Stimulated activated naive CD4-positive, alpha-beta T cell (primary cell): Measurements from ENCODE around the gene PI4K2B.
"Not testable (repeated sequence)": the region's sequence is repeated elsewhere in the genome, so short reads cannot be mapped to it uniquely, and the experiment has no call there.

Experiments used
- DNase-seq, 6 experiments: peaks; one replicate each; lab custom pipeline; 2025; lab: John Stamatoyannopoulos, UW

The PI4K2B gene

DNA sequence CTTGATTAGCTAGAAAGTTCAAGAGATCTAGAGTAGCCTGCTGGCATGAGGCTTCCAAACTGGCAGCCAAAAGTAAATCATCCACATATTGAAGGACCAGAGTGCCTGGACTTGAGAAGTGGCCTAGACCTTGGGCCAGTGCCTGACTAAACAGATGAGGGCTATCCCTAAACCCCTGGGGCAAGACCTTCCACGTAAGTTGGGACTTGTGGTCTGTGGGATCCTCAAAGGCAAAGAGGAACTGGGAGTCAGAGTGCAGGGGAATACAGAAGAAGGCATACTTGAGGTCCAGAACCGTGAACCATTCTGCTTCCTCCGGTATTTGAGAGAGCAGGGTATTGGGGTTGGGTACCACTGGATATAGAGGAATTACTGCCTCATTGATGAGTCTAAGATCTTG is 8.4 kb downstream of the PI4K2B start:
- DNase-seq: not testable (repeated sequence)

DNA sequence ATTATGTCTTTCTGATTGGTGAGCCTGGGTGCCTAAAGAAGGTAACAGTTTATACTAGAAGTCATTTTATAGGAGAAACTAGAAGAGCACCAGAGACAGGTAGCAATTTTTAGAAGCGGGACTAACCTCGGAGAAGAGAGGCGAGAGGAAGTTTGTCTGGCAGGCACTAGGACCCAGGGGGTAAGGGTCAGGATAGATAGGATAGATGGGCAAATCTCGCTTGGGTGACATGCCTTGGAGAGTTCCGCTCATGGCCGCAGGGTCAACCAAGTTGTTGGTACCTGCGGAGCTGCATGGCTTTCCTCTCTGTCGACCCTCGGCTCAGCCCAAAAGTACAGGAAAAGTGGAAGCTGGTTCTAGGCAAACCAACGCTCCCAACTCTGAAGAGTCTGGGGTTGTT is 11.3 kb downstream of the PI4K2B start:
- no peak for DNase-seq

DNA sequence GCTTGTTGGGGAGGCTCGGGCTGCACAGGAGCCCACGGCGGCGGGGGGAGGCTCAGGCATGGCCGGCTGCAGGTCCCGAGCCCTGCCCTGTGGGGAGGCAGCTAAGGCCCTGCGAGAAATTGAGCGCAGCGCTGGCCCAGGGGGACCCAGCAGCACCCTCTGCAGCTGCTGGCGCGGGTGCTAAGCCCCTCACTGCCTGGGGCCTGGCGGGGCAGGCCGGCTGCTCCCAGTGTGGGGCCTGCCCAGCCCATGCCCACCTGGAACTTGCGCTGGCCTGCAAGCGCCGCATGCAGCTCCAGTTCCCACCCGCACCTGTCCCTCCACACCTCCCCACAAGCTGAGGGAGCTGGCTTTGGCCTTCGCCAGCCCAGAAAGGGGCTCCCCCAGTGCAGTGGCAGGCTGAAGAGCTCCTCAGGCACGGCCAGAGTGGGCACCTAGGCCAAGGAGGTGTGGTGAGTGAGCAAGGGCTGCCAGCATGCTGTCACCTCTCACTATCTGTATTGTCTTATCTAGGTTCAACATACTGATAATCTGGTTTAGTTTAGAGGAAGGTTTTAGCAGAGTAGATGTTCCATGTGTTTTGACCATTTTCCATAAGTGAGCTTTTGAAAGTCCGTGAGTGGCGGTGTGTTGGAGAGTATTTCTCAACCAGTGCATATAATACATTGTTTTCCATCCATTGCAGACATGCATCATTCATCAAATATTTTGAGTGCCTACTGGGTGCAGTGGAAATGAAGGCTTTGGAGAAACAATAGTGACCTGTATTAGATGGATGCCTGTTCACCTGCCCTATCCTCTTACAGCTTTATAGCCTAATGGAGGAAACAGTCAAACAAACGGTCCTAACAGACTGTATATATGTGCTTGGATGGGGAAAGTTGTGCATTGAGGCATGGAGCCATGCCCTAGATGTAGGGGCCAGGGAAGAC is 13.1 kb downstream of the PI4K2B start:
- DNase-seq: no peak

DNA sequence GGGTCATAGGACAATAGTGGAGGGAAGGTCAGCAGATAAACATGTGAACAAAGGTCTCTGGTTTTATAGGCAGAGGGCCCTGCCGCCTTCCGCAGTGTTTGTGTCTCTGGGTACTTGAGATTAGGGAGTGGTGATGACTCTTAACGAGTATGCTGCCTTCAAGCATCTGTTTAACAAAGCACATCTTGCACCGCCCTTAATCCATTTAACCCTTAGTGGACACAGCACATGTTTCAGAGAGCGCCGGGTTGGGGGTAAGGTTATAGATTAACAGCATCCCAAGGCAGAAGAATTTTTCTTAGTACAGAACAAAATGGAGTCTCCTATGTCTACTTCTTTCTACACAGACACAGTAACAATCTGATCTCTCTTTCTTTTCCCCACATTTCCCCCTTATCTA is 15.0 kb downstream of the PI4K2B start:
- not testable (repeated sequence) for DNase-seq

DNA sequence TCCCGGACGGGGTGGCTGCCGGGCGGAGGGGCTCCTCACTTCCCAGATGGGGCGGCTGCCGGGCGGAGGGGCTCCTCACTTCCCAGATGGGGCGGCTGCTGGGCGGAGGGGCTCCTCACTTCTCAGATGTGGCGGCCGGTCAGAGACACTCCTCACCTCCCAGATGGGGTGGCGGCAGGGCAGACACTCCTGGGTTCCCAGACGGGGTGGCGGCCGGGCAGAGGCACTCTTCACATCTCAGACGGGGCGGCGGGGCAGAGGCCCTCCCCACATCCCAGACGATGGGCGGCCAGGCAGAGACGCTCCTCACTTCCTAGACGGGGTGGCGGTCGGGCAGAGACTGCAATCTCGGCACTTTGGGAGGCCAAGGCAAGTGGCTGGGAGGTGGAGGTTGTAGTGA is 15.7 kb downstream of the PI4K2B start:
- DNase-seq: not testable (repeated sequence)

DNA sequence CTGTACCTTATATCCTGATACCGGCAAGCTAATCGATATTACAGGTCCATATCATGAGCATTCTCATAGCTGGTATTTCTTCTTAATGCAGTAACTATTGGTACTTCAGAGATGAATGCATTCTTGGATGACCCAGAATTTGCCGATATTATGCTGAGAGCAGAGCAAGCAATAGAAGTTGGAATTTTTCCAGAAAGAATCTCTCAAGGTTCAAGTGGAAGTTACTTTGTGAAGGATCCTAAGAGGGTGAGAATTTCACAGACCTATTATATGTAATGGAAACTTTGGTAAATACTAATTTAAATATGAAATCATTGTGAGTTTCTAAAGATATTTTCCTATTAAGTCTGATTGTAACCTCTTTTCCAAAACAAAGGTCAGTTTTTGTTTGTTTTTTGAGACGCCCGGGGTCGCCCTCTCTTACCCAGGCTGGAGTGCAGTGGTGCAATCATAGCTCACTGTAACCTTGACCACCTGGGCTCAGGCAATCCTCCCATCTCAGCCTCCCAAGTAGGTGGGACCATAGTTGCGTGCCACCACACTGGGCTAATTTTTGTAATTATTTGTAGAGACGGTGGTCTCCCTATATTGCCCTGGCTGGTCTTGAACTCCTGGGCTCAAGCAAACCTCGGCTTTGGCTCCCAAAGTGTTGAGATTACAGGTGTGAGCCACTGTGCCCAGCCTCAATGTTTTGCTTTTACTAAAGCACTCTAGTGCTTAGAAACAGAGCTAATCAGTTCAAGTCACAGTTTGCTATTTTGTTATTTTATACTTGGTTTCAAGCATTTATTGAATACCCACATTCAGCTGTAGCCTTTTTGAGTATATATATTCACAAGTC is 18.6 kb downstream of the PI4K2B start:
- DNase-seq: no peak

DNA sequence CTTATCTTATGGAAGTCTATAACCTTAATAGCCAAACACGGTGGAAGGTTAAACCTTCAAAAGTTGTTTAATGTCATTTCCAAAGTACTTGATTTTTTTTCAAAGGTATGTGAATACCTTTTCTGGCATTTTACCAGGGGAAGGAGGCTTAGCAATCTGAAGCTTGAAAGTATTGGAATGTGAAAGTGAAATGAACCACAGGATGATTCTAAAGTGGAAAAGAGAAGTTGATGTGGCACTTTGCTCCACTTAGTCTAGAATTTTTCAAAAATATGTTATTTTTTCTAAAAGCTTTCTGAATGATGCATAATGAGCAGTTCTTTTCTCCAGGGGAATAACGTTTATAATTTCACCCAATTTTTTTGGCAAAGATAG is 19.2 kb downstream of the PI4K2B start:
- DNase-seq: no peak

DNA sequence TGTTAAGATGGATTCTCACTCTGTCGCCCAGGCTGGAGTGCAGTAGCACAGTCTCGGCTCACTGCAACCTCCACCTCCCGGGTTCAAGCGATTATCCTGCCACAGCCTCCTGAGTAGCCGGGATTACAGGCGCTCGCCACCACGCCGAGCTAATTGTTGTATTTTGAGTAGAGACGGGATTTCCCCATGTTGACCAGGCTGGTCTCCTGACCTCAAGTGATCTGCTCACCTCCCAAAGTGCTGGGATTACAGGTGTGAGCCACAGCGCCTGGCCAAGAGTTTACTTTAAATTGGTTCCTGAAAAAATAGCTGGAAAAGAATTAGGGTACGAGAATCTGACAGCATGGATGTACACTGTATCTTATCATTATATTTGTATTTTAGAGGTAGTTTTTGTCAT is 20.0 kb downstream of the PI4K2B start:
- not testable (repeated sequence) for DNase-seq

DNA sequence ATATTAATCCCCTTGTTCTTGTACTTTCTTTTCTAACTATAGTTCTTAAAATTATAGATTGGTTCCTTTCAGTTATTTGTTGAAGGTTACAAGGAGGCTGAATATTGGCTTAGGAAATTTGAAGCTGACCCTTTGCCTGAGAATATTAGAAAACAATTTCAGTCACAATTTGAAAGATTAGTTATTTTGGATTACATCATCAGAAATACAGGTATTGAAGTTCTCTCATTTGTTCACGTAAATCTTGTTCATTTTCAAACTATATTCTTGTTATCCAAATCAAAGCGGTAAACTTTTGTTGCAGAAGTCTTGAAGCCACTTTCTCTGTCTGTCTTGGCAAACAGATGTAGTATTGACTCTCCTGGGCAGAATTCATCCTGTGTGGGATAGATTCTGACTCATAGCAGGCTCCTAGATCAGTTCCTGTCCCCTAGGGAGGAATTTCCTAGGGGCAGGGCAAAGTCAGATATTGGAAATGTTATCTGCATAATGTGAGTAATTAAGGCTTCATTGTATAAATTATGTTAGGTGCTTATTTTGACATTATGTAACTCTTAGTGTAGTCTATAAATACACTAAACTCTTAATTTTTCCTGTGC is 25.2 kb downstream of the PI4K2B start:
- no peak for DNase-seq

DNA sequence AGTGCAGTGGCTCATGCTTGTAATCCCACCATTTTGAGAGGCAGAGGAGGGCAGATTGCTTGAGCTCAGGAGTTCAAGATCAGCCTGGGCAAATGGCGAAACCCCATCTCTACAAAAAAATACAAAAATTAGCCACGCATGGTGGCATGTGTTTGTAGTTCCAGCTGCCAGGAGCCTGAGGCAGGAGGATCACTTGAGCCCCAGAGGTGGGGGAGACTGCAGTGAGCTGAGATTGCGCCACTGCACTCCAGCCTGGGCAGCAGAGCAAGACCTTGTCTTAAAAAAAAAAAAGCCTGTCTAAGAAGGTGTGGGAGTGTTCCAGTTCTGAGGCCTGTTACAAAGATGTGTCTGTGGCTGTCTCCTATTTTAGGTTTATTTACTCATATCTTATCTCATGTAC is 38.0 kb downstream of the PI4K2B start:
- no peak for DNase-seq

DNA sequence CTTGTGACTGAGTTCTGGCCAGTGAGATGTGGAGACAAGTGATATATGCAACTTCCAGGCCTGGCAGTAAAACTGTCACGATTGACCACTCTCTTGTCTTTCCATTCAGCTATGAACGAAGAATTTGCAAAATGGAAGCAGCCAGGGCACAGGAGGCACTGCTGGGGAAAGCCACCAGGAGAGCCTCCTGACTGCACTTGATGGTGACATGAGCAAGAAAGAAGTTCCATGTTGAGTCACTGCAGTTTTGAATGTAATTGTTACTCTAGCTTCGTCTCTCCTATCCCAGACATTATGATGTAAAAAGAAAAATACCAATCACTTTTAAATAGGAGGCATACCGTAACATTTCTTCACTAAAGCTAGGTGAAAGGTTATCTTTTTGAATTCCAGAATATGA is 46.4 kb downstream of the PI4K2B start:
- no peak for DNase-seq

DNA sequence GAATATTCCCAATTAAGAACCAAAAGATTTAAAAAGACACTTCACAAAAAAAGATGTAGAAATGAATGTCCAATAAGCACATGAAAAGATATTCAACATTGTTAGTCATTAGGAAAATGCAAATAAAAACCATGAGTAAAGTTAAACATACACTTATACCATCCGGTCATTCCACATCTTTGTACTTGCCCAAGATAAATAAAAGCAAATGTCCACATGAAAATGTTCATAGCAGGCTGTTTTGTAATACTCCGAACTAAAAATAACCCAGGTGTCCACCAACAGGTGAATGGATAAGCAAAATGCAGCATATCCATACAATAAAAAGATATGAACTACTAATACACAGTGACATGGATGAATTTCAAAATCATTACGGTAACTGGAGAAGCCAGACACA is 50.1 kb downstream of the PI4K2B start:
- DNase-seq: no peak

DNA sequence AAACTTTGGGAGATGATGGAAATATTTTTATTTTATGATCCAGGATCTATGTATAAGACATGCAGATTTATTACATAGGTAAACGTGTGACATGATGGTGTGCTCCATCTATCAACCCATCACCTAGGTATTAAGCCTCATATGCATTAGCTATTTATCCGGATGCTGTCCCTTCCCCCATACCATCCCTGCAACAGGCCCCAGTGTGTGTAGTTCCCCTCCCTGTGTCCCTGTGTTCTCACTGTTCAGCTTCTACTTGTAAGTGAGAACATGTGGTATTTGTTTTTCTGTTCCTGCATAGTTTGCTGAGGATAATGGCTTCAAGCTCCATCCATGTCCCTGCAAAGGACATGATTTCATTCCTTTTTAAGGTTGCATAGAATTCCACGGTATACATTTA is 50.6 kb downstream of the PI4K2B start:
- no peak for DNase-seq

DNA sequence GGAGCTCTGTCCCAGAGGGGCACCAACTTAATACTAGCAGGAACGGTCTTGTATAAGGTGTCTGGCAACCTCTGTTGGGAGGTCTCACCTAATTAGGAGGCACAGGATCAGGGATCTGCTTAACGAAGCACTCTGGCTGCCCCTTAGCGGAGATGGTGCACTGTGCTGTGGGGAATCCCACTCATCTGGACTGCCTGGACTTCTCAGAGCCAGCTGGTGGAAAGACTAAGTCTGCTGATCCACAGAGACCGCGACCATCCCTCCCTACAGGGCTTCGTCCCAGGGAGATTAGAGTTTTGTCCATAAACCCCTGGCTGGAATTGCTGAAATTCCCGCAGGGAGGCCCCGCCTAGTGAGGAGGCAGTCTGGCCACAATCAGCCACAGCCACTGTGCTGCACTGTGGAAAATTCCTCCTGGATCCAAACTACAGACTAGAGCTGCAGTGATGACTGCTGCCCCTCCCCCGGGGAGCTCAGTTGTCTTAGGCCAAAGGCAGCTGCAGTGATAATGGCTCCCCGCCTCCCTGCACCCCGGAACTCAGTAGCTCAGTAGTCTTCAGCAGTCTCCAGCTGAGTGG is 56.7 kb downstream of the PI4K2B start:
- DNase-seq: no peak

DNA sequence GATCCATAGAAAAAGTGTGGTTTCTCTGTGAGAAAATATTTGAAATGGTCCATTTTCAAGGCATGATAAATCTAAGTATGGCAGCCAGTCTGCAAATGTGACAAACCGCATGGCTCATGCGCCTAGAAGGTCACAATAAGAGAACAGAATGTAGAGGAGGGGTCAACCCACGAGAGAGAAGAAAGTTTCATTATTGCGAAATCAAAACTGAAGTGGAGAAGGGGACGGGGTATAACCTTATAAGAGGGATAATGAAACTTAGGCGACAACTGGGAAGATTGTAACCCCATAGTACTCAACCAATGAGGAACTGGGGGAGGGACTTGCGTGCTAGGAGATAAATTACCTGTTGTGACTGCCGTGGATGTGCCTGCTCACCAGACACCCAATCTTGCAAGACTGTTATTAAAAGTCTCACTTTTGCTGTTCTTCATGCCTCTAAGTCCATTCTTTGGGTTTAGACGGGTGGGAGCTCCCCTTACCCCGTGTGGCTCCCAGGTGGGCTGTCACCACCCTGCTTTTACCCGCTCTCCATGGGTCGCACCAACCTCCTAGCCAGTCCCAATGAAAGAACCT is 57.4 kb downstream of the PI4K2B start:
- no peak for DNase-seq

DNA sequence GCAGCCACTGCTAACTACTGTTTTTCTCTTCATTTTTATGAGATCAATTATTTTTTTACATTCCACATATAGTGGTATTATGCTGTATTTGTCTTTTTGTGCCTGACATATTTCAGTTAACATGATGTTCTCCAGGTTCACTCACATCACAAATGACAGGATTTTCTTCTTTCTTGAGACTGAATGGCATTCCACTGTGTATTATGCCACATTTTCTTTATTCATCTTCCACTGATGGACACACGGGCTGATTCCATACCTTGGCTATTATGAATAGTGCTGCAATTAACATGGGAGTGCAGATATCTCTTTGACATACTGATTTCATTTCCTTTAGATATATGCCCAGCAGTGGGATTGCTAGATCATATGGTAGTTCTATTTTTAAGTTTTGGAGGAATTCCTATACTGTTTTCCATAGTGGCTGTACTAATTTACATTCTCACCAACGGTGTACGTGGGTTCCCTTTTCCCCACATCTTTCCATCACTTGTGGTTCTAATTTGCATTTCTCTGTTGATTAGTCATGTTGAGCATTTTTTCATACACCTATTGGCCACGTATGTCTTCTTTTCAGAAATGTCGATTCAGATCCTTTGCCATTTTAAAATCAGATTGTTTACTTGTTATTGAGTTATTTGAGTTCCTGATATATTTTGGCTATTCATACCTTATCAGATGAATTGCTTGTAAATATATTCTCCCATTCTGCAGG is 63.9 kb downstream of the PI4K2B start:
- DNase-seq: no peak

DNA sequence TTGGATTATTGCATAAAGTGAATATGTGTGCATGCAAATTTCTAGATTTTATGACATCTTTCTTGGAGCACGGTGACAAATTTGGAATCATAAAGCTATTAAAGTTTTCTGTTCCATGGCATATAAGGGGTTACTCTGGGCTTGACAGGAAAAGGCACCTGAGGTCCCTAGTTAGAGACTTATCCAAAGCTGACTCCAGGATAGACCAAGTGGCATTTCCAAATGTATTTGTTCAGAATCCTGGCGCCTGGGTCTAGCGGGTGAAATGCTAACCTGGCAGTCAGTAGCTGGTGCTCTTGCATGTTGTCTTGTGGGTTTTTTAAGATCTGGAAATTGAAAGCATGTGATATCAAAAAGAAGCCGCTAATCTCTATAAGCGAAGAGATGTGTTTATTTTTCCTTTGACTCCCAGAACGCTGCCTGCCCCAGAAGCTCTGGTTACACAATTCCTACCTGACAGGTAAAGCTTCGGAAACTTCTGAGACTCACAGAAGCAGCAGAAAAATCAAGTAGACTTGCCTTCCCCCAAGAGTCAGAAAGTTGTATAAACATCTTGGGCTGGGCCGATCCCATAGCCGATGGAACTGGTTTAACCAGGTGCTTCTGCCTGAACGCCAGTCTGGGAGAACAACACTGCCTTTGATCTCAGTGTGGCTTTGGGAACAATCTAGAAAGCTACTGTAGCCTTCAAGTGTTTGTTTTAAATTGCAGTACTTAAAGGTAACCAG is 65.8 kb downstream of the PI4K2B start:
- DNase-seq: no peak

DNA sequence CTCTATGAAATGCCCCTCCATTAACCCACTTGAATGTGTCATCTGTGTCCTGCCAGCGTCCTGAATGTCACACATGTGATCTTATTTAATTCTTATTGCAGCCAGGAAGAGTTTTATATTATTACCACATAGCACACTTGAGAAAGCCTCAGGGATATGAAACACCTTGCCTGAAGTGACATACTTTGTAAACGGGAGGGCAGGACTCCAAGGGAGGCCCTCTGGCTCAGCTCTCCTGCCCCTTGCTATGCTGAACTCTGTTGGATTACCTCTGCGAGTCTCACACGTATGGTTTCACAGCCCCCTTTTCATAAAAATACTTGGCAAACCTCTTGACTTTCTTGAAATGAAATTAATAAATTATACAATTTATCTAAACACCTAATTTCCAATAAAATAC is 67.6 kb downstream of the PI4K2B start:
- no peak for DNase-seq

DNA sequence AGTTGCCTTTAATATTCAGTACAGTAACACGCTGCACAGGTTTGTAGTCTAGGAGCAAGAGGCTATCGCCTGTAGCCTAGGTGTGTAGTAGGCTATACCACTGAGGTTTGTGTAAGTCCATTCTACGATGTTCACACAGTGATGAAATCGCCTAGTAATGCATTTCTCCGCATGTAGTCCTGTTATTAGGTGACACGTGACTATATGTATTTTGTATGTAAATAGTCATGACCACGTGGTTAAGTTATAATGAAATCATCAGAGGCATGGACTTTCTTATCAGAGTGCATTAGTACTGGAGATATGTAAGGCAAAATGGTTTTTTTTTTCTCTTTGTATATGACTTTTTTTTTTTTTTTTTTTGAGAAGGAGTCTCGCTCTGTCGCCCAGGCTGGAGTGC is 68.8 kb downstream of the PI4K2B start:
- DNase-seq: no peak

DNA sequence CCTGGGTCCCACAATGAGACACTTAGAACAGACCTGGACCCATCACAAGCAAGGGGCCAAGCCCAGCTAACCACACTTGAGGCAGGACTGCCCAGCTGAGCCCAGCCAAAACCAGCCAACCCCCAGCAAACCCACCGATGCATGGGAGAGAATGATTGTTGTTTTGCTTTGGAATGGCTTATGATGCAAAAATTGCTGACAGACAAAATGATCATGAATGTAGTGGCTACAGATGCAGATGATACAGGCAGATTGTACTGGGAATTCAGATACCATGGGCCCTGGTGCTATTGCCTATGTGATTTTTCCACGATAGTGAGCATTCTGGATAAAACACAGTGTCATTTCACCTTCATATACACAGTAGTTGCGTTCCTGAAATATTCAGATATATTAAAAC is 69.7 kb downstream of the PI4K2B start:
- DNase-seq: no peak
